ENCODE data around the gene CDH4. TPM values are rescaled to one million over a fixed set of nuclear protein-coding genes. Genes with fewer than 3 reads are reported as not detected.

CDH4 gene
- total RNA-seq, 1 donor from 2014 or later: 1.1 TPM

DNA sequence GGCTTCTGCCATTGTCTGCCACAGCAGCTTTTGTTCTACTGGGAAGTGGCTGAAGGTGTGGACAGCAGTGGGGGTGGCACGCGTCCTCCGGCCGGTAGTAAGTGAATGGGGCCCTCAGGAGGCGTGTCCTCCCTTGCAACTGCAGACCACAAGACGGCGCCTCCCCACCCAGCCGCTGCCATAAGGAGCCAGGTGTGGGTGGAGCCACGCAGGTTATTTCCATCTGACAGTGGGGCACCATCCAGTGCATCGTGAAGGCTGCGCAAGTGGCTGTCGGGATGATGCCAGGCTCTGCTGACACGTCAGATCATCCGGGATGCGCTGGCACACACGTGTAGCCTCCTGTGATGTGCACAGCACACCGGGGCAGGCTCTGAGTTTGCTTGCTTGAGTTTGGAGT is 379.7 kb downstream of the CDH4 start:
- DNase-seq: no peak

DNA sequence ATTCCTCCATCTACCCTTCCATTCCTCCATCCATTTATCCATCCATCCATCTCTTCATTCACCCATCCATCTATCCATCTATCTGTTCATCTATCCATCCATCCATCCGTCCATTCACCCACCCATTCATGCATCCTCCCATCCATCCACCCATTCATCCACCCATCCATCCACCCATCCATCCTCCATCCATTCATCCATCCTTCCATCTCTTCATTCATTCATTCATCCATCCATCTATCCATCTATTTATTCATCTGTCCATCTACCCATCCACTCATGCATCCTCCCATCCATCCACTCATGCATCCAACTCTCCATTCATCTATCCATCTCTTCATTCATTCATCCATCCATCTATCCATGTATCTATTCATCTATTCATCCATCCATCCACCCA is 380.9 kb downstream of the CDH4 start:
- no peak for DNase-seq

DNA sequence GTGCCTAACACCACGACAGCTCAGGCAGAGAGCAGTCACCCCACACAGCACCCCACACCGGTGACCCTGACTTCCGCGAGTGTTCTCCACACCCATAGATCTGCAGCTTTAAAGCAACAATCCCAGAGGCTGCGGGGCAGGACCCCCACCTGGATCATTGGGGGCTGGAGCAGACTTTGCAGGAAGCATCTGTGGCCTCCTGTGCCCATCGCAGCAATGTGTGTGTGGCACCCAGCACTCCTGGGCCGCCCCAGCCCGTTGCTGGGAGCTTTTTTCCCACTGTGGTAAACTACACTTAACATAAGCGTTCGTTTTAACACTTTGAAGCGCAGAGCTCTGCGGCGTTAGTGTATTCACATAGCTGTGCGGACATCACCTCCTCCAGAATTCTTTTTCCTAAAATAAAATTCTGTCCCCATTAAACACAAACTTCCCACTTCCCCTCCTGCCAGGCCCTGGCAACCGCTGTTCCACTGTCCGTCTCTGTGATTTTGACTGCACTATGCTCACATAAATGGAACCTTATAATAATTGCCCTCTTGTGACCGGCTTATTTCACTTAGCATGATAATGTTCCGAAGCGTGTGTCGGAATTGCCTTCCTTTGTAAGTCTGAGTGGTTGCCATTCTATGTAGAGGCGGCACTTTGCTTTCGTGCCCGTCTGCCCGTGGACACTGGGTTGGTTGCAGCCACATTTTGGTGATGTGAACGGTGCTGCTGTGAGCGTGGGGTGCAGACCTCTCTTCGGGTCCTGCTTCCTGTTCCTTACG is 382.5 kb downstream of the CDH4 start:
- DNase-seq: no peak

DNA sequence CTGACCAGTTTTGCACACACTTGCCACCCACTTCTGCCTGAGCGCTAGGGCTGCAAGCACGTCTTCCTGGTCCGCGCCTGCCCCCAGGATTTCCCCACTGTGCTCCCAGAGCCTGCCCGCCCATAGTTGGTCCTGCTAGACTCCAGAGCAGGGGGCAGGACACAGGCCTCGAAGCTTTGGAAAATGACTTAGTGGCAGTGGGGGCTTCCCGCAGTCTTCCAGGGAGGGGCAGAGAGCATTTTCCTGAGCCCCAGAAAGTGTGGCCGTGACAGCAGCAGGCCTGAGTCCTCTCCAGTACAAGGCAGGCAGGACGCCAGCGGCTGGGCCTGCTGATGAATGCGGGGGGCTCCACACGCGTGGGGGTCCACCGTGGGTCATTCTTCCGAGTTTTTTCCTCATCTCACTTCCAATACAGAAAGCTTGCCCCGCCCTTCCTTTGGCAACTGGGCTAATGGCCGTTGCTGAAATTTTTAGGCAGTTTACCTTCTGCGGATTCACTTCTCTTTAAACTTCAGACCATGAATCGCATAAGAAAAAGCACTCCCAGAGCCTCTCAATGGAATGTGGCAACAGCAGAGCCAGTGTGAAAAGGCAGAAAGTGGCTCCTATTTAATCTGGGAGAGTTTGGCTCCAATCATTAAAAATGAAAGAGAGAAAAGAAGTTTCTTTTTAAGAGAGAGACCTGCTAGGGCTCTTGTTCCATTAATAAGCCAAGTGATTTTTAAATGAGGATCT is 383.8 kb downstream of the CDH4 start:
- no peak for DNase-seq

DNA sequence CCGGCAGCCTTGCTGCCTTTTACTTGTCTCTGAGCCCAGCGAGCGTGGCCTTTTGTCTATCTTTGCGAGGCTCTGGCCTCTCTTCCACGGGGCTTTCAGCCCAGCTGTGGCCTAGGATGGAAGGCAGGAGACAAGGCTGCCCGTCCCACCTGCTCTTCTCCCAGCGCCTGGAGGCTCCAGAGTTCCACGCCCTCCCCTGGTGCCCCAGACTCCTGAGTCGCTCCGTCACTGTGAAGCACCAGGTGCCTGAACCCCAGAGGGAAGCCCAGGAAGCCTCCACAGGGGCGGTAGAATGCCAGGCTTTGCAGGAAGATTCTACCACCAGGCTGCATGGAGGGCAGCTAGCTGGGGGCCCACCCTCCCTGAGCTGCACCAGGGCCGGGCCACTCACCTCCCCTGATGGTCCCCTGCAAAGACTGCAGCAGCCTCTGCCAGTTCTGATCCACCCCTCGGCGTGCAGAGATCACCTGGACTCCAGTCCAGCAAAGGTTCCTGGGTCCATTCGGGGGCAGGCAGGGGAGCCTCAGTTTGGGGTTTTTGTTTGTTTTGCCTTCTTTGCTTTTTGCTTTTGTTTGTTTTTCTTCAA is 384.6 kb downstream of the CDH4 start:
- no peak for DNase-seq

DNA sequence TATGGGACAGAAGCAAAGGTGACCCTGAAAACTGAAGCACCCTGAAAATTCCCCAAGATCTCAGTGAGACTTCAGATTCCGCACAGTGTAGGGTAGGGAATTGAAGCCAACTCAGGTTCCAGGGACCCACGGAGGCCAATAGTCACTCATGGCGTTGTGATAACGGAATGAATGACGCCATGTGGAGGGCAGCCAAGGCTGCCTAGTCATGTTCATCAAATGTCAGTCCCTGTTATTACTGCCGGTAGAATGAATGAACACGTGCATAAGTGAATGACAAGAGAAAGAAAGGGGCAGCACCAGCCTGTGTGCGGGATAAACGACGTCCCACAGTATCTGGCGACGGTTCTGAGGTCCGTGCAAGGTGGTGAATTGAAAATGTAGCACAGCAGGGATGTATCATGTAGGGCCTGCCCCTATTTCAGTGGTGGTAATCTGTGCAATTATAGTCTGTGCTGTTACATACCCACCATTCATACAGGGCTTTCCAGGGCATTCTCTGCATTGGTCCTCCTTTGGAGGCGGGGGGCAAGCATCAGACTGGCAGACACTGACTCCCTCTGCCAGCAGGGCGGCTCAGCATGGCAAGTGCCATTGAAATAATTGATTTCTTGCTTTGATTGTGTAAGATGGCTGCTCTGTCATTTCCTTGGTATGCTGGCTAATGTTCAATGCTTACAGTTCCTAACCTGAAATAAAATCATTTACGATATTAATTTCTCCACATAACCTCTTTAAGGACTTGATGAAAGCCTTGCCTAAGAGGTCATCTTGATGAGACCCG is 386.9 kb downstream of the CDH4 start:
- DNase-seq: no peak

DNA sequence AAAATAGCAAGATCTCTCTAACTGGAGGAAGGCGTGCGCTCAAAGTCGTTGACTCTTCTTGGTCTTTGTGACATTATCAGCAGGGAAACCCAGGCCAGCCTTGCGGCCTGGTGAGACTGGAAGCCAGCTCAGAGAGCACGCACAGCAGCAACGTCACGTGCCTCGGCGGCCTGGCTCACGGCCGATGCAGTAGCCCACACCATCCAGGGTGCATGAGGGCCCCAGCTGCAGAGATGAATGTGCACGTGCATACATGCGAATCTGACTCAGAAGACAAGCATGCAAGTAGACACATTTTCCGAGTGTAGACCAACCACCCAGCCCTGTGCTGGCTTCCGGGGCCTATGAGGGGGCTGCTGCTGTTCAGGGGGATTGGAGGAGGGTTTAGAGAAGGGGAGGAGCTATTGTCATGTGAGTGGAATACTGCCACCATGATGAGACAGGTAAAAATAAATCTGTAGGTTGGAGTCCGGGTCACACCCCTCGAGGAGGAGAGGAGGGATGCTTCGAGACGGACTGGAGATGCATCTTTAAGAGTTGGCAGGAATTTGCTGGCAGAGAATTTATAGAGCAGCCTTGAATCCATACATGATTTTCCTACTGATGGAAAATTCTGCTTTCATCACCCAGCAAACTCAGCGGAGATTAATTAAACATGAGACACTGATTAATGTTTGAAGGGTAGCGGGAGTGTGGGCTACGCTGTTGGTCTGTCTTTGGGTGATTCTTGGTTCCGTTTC is 388.2 kb downstream of the CDH4 start:
- no peak for DNase-seq

DNA sequence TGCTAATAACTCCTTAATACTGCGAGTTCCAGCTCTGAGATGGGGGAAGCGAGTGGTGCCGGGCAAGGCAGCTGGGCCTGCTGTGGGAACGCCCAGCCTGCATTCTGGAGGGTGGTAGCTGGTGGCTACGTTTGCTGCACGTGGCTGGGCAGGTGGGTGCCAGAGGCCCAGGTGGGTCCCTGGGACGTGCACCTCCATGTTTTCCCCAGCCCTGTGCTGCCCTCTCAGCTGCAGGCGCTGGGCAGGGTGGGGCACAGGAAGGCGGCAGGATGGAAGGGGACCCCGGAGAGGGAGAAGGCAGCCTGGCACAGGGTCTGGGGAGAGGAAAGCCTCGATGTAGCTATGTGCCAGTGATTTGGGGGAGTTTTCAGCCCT is 388.8 kb downstream of the CDH4 start:
- DNase-seq: no peak

DNA sequence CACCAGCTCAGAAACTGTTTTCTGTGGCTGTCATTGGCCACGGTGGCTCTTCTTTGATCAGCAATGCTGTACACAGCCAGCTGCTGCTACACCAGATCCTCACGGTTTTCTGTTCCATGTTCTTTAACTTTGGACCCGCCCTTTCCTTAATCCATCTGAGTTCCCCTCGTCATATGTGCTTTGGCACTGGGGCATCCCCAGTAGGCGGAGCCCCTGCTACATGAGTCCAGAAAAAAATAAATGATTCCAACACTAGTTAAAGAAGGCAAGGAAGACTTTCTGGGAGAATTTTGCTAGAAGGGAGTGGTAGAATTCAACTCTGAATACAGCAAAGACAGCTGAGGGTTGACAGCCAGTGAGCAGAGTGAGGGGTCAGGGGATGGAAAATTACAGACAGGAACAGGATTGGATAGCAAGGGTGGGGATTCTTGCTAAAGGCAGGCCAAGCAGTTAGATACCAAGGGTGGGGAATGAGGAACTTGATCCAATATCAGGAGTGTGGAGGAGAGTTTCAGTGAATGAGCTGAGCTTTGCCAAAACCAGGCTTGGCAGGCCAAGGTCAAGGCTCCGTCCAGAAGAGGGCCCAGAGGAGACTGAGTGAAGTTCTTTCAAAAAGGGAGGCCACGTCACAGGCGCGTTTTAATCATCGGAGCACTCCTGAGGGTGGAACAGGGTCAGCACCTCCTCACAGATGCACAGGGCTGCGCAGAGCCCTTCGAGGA is 391.8 kb downstream of the CDH4 start:
- DNase-seq: peak; percentile 88

DNA sequence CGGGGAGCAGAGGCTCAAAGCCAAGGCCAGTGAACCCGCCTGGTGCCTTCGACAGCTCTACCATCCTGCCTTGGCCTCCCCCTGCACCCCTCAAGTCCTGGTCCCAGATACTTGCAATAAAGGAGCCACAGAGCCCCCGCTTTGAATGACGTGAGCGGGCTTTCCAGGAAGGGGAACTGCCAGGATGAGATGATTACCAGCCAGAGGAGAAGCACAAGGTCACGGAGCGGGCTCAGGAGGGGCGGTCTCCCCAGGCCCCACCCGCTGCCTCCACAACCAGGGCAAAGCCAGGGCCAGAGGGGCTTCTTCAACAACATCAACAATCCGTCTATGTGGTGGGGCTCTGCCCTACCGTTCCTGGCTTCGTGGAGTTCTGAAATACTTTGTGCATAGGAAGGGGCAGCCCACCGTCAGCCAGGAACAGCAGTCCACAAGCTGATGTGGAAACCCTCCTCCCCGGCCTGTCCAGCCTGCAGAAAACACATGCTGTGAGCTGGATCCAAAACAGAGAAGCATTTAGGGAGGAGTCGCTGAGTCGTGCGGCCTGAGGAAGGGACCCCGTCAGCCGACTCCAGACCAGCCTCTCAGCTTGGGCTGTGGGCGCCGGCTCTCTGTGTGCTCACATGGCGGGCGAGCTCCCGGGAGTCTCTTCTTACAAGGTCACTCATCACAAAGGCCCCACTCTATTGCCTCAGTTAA is 392.5 kb downstream of the CDH4 start:
- peak; percentile 37 for DNase-seq

DNA sequence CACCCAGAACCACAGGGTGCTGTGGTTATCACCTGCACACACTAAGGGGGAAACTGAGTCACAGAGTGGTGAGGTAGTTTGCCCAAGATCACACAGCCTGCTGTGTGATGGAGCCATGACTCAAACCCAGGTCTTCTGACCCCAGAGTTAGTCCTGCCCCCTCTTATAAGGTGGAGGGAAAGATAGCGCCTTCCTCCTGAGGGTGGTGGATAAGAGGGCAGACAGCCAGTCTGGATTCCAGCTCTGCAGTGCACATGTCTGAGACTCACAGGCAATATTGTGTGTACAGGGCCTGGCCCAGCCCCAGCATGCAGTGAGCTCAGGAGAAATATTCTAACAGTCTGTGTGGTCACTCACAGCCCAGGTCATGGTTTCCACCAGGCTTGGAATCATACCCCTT is 393.7 kb downstream of the CDH4 start:
- DNase-seq: no peak

DNA sequence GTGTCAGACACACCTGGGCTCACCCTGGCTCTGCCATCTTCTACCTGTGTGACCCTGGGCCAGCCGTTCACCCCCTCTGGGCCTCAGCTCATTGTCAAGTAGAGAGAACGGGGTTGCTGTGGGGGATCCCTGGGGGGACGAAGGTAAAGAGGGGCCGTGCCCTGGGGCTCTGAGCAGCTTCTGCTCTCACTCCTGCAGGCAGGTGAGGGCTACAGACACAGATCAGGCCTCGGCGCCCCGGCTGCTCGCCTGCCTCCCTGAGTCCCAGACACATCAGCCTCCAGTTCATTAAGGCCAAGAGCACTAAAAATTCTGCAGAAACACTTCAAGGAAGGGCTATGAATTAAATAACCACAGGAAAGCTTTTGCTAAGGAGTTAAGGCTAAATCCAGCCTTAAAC is 394.4 kb downstream of the CDH4 start:
- DNase-seq: no peak

DNA sequence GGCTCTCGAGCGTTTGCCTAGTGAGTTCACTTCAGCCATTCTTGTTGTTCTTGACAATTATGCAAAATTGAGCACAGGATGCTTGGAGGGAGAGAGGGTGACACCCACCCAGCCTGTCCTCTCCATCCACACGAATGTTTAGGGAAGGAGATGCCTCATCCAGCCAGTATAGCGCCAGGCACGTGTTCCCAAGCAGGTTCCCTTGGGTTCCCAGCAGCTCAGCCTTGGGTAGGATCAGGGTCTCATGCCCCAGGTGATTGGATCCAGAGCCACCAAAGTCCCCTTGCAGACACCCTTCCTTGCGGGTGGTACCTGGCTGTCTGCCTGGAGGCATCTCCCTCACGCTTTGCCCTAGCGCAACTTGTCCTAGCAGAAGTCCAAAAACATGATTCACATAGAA is 394.9 kb downstream of the CDH4 start:
- no peak for DNase-seq

DNA sequence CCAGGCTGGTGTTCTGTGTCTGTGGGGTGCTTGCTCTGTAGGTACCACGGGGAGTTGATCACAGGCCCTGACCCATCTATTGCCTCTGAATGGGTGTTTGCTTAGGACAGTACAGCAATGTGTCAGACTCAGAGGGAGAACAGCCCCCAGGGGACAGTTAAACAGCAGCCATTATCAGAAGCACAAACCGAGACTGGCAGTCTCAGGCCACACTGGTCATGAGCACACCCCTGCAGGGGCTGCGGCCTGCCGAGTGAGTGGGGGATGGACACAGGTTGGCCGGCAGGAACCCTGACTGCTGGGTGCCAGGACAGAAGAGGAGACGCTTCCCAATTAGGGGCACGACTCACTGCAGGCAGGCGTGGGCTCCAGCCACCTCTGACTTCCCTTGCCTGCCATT is 395.6 kb downstream of the CDH4 start:
- DNase-seq: no peak

DNA sequence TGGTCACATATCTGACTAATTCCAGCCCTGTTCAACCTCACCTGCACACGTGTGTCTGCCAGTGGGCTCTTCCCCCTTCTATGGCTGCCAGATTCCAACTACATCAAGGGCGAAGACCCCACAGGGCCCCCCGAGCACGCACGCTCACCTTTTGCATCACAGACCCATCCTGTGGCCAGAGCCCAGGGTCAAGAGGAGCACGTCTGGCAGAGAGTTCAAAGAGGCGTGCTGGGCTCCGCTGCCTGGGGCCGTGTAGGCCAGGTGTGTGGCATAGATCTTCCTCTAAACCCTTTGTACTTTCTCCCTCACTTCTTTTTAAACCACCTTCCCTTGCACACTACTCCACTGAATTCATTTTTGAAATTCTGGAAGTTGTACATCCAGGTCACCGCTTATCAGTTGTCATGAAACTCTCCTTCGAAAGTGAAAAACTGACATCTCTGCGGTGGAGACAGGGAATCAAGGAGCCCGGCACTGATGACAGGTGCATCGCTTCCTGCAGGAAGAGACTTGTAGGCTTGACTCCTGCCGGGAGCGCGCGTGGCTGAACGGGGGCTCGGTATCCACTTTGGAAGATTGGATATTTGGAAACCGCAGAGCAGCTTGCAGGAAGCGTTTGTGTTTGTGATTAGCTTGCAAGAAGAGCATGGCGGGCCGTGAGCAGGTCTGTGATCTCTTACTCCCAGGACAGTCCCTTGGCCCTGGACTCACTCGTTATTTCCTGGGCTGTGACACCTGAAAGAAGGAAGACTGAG is 397.2 kb downstream of the CDH4 start:
- no peak for DNase-seq

DNA sequence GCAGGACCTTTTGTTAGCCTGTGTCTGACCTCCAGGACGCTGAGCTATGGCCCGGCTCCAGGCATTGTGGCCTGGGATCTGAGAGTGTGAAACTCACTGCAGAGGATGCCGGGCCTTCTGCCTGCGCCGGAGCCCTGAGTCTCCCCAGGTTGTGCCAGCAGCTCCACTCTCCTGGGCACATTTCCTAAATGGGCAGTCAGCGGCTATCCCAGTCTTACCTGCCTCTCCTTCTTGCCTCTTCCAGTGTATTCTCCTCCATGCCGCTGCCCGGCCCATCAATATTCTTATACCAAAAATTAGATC is 397.8 kb downstream of the CDH4 start:
- DNase-seq: no peak

DNA sequence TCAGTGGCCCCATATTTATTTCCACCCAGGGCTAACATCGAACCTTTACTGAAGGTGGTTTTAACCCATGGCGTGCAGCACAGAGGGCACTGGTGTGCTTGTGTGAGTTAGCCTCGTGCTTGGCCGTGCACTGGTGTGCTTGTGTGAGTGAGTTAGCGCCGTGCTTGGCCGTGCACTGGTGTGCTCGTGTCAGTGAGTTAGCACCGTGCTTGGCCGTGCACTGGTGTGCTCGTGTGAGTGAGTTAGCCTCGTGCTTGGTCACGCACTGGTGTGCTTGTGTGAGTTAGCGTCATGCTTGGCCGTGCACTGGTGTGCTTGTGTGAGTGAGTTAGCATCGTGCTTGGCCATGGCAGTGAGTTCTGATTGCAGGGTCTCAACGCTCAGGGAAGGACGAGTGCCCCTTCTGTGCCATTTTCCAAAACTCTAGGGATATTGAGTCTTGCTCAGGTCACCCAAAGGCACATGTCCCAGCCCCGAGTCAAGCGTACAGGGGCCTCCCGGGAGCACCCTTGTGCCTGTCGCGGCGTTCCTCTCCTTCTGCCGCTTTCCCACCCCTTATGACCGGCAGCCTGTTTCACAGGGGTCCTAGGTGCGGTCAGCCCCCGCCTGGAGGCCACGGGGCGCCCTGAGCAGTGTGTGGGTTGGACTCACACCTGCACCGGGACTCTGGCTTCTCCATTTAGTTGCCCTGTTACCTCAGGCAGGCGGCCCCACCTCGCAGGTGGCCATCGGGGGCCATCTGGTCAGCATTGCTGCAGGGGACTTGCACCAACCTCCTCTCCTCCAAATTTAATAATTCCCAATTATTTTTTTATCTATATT is 399.1 kb downstream of the CDH4 start:
- DNase-seq: no peak

DNA sequence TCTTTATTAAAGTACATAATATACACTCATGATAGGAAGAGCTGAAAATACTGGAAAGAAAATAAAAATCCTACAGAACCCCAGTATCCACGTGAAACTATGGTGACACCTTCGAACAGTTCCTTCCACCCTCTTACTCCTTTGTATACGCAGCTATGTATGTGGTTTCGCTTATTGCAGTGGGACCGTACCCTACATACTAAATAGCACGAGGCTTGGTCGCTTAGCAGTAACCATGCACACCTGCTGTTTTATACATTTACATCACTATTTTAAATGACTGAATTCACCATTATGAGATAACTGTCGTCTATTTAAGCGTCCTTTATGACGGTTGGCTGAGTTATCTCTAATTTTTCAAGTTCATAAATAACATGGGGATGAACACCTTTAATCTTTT is 400.1 kb downstream of the CDH4 start:
- no peak for DNase-seq

DNA sequence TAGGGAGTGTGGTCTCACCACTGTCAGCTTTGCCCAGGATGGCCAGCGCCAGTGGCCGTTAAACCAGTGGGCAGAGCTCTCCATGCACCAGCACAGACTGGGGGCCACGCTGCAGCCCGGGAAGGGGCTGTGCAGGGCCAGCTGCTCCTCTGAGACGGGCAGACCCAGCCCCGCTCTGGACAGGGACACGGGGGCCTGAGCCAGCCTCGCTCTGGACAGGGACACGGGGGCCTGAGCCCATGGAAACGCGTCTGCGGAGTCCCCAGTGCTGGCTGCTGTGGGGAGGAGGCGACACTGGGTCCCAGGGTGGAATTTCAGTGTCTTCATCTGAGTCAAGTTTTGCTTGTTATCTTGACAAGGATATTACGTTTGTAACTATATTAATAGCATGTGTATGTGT is 402.7 kb downstream of the CDH4 start:
- DNase-seq: no peak
